ENCODE results near the gene C11orf42.
"Not testable (repeated sequence)": the region's sequence is repeated elsewhere in the genome, so short reads cannot be mapped to it uniquely, and the experiment has no call there.

Gene C11orf42

DNA sequence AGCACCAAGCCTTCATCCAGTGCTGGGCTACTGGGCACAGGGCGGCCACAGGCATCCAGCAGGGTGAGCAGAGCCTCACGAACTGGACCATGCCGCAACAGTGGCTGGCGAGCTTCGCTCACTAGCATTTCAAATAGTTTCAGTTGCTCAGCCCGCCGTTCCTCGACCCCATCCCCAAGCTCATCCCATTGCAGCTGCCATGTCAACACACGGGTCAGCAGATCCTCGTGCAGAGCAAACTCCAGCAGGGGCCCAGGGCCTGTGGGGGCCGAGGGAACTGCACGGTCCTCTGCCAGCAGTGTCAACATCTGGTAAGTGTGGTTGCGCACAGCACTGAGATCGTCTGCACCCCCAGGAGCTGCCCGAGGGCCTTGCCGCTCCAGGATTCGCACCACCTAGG, 18.5 kb downstream of the C11orf42 start:
- no peak for DNase-seq

DNA sequence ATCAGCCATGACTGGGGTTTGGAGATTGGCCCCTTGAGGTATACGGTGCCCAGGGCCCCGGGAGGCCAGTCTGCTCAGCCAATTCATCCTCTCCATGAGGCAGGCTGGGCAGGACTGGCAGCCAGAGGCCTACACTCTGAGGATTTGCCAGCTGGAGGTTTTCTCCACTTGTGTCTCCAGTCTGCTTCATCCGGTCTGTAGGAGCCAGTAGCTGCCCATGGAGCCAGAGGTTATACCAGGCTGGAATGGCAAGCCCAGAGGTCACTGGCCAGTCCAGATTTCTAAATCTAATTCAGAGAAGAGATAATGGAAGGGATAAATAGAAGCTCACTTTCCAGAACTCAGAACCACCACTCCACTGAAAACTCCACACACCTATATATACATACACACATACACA, 19.1 kb downstream of the C11orf42 start:
- DNase-seq = no peak

DNA sequence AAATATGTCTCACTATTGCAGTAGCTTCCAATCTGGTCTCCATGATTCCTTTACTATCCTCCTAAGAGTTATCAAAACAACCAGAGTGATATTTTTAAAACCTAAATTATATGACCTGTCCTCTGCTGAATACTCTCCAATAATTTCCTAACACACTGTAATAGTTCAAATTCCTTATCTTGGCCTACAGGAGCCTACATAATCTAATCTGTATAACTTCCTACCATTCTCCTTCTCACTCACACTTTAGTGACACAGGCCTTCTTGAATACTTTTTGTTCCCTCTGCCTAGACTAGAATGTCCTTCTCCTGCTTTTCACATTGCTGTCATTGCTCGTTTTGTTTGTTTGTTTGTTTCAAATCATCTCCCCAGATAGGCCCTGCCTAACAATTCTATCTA, 19.7 kb downstream of the C11orf42 start:
- DNase-seq = no peak

- no peak for DNase-seq
Measured at GRCh38 chr11:6225896-6226295, 20.5 kb downstream of the C11orf42 start.

GRCh38 chr11:6228520-6228919, 23.2 kb downstream of the C11orf42 start:
- no peak for DNase-seq

- no peak for DNase-seq
Measured at GRCh38 chr11:6229911-6230310, 24.6 kb downstream of the C11orf42 start.

DNA sequence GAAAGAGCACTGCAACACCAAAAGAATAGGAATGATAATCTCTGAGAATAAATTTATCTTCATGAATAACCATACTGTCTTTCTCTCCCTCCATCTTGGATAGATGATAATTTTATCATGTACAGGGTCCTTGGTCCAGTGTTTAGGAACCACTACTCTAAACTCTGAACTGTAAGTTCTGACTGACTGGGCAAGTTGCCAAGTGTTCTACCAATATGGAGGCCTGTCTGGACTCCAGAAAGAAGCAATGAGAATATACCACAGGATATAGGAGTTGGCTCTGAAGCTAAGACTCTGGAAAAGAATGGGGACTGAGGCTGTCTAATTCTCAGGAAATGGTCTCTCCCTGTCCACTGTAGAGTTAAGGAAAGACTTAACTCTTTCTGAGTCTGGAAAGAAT, 27.5 kb downstream of the C11orf42 start:
- DNase-seq = no peak

GRCh38 chr11:6233984-6234386, 28.6 kb downstream of the C11orf42 start:
- no peak for DNase-seq

- DNase-seq = peak; percentile 98
Measured at GRCh38 chr11:6234387-6235107, 29.2 kb downstream of the C11orf42 start, which contains the start of gene FHIP1B. FHIP1B (minus strand) TSS chr11:6234636; CDS start chr11:6224516, 10,120 bp downstream.

DNA sequence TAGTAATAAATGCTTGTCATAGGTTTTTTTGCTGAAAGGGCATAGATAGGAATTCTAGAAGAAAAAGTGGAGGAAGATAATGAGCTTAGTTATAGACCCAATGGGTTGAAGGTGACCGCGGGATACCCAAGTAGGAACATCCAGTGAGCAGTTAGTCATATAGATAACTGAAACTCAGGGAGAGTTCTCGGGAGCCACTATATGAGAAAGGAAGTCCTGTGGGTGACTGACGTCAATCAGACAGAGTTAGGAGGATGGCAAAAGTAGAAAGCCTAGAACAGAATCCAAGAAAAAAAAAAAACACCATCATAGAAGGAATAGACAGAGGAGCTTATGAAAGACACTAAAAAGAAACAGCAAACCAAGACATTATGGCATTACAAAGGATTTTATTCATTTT, 31.9 kb downstream of the C11orf42 start:
- DNase-seq = no peak

- DNase-seq = no peak
Measured at GRCh38 chr11:6237761-6238302, 32.5 kb downstream of the C11orf42 start.

GRCh38 chr11:6238902-6239301, 33.5 kb downstream of the C11orf42 start, which contains the start of gene CNGA4:
CNGA4 (plus strand) TSS chr11:6239089; CDS start chr11:6239207, 118 bp downstream.
- no peak for DNase-seq

- DNase-seq = no peak
Measured at GRCh38 chr11:6240139-6240538, 34.8 kb downstream of the C11orf42 start.

- no peak for DNase-seq
Measured at GRCh38 chr11:6240781-6241180, 35.4 kb downstream of the C11orf42 start.

- DNase-seq = no peak
Measured at GRCh38 chr11:6241316-6241715, 36.0 kb downstream of the C11orf42 start.

GRCh38 chr11:6245536-6245935, 40.2 kb downstream of the C11orf42 start:
- no peak for DNase-seq

- DNase-seq = no peak
Measured at GRCh38 chr11:6248248-6248647, 42.9 kb downstream of the C11orf42 start.

- not testable (repeated sequence) for DNase-seq
Measured at GRCh38 chr11:6248897-6249296, 43.5 kb downstream of the C11orf42 start.

DNA sequence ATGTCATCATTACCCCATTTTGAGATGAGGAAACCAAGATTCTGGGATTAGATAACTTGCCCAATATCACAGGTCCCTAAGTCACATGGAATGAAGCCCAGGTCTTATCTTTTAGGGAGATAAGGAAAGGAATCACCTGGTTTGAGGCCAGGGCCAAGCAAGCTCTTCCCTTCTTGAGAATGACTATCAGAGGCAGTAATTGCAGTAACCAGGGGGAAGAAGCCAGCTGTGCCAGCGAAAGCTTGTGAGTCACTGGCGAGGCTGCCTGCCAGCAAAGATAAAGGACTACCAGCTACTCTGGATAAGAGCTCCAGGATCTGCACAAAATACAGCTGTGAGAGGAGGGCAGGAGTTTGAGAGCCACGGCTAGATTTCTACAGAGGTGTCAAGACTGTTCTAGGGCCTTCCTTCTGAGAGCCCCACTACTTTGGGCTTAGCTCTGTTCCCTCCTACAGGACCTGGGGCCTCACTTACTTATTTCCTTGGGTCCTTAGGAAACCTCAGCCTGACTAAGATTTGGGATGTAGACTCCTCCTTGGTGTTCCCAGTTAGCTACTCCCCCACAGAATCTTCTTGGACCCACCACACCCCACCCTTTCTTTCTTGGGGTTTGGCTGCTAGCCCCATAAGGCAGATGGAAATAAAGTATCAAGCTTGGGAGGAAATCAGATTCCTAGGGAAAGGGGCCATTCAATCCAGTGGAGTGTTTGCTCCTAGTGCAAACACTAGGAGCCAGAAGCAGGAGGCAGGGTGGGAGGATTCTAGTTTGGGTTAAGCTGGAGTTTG, 44.6 kb downstream of the C11orf42 start:
- no peak for DNase-seq

DNA sequence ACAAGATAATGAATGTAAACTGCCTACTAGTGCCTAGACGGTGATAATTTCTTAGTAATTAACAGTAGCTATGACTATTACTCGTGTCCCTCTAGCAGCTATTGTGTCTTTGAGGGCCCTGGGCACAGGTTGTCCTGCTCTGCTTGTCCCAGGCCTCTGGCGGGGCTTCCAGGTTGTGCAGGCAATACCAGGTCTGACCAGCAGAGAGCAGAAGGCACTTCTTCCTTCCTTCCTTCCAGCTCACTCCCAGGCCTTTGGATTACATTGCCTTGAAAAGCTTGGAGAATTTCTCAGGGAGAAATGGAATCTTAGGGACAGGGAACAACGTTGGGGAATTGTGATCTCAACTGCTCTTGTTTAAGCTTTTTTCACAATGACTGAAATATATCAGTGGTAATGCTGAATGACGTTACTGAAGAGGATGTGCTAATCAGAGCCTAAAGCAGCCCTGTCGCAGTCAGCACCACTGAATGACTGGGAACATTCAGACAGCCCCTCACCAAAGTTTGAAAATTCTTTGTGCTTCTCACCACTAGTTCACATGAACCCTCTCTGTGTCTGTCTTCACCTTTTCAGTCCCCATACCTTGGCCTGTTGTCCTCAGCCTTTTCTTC, 45.9 kb downstream of the C11orf42 start:
- peak; percentile 51 for DNase-seq

GRCh38 chr11:6251990-6252473, 46.7 kb downstream of the C11orf42 start:
- no peak for DNase-seq

- DNase-seq = no peak
Measured at GRCh38 chr11:6253197-6253596, 47.8 kb downstream of the C11orf42 start.

DNA sequence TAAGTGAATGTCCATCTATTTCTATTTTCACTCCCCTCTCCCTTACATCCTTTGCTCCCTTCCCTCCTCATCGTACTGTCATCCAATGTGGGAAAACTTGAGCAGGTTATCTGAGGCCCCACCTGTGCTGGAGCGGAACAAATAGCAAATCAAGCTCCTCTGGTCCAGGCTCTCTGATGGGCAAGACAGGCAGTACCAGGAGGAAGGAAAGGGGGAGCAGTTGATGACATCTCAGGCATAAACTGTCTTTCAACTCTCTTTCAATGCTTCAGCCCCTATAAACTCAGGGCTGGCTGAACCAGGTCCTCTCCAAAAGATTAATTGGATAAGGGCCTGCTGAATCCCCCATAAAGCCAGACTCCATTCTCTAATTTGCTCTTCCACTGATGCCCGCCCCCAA, 52.8 kb downstream of the C11orf42 start:
- DNase-seq = no peak

Measured in activated T-cell treated with anti-CD3 and anti-CD28 coated beads, Interleukin-2, amount 50 U/mL, for 1 hour (primary cell).